Fibroblast of skin of back (primary cell): ENCODE measurements around the gene TUBA1A.
"Not testable (repeated sequence)": the region's sequence is repeated elsewhere in the genome, so short reads cannot be mapped to it uniquely, and the experiment has no call there.

Experiments
- DNase-seq: peaks from one replicate; pipeline ENCODE4 v3.0.0-alpha.2; 2013

Gene TUBA1A

DNA sequence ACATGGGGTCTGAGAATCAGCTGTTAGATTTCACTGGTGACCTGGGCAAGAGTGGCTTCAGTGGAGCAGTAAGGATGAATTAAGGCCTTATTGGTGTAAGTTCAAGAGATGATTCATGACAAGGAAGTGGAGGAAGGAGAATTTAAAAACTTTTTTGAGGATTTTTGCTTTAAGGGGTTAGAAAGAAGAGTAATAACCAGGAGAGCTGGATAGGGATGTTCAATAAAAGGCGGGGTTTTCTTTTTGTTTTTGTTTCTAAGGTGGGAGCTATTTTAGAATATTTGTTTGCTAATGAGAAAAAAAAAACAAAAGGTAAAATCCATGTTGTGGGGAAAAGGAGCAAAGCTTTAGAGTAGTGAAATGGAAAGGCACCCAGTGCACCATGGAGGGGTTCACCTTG, 42.5 kb downstream of the TUBA1A start:
- DNase-seq, result no peak

DNA sequence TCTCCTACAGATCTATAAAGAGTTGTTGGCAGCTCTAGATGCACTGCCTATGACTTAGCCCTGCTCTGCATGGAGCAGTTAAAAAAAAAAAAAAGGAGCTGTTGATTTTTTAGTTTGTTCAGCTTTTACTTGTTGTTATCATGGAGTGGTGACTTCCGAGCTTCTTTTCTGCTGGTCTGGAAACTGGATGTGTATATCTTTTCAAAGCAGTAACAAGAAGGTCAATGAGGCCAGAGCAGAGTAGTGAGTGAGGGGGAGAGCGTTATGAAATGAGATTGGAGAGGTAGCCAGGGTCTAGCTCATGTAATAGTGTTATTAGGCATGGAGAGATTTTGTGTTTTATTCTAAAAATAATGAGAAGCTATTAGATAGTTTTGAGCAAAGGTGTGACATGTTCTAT, 44.5 kb downstream of the TUBA1A start:
- no peak for DNase-seq

DNA sequence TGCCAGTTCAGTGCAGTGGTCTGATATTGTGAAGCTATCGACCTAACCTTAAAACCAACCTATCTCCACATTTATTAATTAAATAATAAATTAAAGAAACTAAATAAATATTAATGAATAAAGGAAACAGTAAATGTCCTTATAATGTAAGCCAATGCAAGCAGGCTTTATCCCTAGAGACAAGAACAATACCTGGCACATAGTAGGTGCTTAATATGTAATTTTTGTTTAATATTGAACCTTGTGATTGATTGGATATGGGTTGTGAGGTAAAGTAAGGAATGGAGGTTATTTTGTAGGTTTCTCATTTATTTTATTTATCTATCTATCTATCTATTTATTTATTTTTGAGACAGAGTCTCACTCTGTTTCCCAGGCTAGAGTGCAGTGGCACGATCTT, 49.9 kb downstream of the TUBA1A start:
- no peak for DNase-seq

DNA sequence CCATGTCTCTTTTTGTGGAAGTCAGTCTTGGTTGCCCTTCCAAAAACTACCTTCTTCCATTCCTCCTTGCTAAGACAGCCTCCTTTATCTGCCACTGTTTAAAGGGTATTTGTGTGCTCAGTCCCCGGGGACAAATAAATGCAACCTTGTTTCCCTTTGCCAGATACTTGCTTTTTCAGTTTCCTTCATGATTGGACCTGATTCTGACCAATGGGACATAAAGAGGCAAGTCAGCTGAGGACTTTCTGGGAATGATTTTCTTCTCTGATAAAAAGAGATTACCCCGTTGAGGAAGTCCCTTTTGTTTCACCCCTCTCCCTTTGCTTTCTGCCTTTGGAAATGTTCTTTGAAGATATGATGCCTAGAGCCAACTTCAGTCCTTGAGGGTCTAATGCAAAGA, 50.3 kb downstream of the TUBA1A start:
- no peak for DNase-seq

DNA sequence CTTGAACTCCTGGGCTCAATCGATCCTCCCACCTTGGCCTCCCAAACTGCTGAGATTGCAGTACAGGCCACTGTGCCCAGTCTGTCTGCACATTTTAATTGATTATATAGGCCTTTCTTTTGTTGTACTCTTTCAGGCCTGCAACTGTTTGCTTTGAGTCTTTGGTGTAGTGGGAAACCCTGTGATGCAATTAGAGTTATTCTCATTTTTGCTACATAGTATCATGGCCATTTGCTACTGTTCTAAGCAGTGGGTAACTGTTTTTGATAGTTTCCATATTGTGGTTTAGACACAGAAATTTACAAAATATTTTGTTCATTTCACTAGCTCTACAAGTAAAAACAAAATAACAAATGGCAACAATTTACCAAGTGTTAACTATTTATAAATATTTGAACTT, 51.4 kb downstream of the TUBA1A start:
- DNase-seq, result no peak

DNA sequence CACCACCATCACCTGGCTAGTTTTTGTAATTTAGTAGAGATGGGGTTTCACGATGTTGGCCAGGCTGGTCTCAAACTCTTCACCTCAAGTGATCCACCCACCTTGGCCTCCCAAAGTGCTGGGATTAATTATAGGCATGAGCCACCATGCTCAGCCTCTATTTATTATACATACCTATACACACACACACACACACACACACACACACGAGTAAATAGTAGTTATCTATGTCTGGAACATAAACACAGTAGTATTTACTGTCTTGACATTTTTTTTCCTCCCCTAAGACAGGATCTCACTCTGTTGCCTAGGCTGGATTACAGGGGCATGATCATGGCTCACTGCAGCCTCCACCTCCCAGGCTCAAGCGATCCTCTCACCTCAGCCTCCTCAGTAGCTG, 51.9 kb downstream of the TUBA1A start:
- not testable (repeated sequence) for DNase-seq
